OCI-LY7 (cell line): ENCODE data around the gene GBX2. TPM values are rescaled to one million over a fixed set of nuclear protein-coding genes. Genes with fewer than 3 reads are reported as not detected.

Experiments
- BruUV-seq: library from RNA; stranded (reverse); fragments of 400-500 nt; replicated peaks from 2 replicates; lab custom pipeline; 2021; lab: Mats Ljungman, UMichigan
- CTCF ChIA-PET: fragments of 300-600 bp; sonication (Branson Sonifier 250); formaldehyde crosslinking; loops from one replicate; lab custom pipeline; 2022; ENCODE audit warnings: antibody characterized with exemption; ENCODE audit not compliant: unreplicated experiment; lab: Charles Lee
- POLR2A ChIA-PET: fragments of 300-600 bp; sonication (Branson Sonifier 250); formaldehyde crosslinking; loops from one replicate; lab custom pipeline; 2022; ENCODE audit warnings: antibody characterized with exemption; lab: Charles Lee
- DNase-seq: peaks from one replicate; pipeline ENCODE4 v3.0.0-alpha.2; 2015; ENCODE audit warnings: low spot score
- H2AFZ ChIP-seq: fragments of 200-600 bp; sonication (generic), shearing (Covaris generic); 2 replicates; pipeline ENCODE4 v1.6.1; 2014; ENCODE audit warnings: mild to moderate bottlenecking, antibody characterized with exemption, low read length, moderate library complexity
- H3K27ac ChIP-seq: fragments of 200-600 bp; sonication (generic); 2 replicates; pipeline ENCODE4 v1.5.1; 2014; ENCODE audit warnings: mixed run types, low read depth, mild to moderate bottlenecking, moderate library complexity, low read length, inconsistent platforms; ENCODE audit not compliant: poor library complexity, severe bottlenecking
- H3K36me3 ChIP-seq: fragments of 200-600 bp; sonication (generic); 2 replicates; pipeline ENCODE4 v1.6.1; 2014; ENCODE audit warnings: mild to moderate bottlenecking, antibody characterized with exemption, low read length, moderate library complexity, mixed read lengths; ENCODE audit not compliant: insufficient read depth
- H3K4me1 ChIP-seq: fragments of 200-600 bp; sonication (generic); 2 replicates; pipeline ENCODE4 v1.5.1; 2014; ENCODE audit warnings: mild to moderate bottlenecking, low read length; ENCODE audit not compliant: insufficient read depth, poor library complexity, severe bottlenecking
- H3K4me2 ChIP-seq: fragments of 200-600 bp; sonication (generic); 2 replicates; pipeline ENCODE4 v1.6.1; 2014; ENCODE audit warnings: mild to moderate bottlenecking, low read length
- H3K4me3 ChIP-seq: fragments of 200-600 bp; sonication (generic); 2 replicates; pipeline ENCODE4 v1.5.1; 2014; ENCODE audit warnings: mild to moderate bottlenecking, low read depth, low read length; ENCODE audit not compliant: poor library complexity, severe bottlenecking
- H3K79me2 ChIP-seq: fragments of 200-600 bp; sonication (generic); 2 replicates; pipeline ENCODE4 v1.6.1; 2016; ENCODE audit warnings: low read depth, mild to moderate bottlenecking, low read length, moderate library complexity, mixed read lengths; ENCODE audit not compliant: insufficient read depth
- H3K9me2 ChIP-seq: fragments of 200-600 bp; sonication (generic); 2 replicates; pipeline ENCODE4 v1.6.1; 2016; ENCODE audit warnings: mild to moderate bottlenecking, low read length, mixed read lengths; ENCODE audit not compliant: insufficient read depth
- H3K9me3 ChIP-seq: fragments of 200-600 bp; sonication (generic); 2 replicates; pipeline ENCODE4 v1.6.1; 2014; ENCODE audit warnings: mild to moderate bottlenecking, mixed run types, low read length, mixed read lengths
- H4K20me1 ChIP-seq: fragments of 200-600 bp; sonication (generic); 2 replicates; pipeline ENCODE4 v1.6.1; 2014; ENCODE audit warnings: mild to moderate bottlenecking, antibody characterized with exemption, low read length, moderate library complexity, mixed read lengths; ENCODE audit not compliant: insufficient read depth
- CTCF ChIP-seq: fragments of 200-600 bp; sonication (generic); conservative IDR thresholded peaks from 2 replicates; pipeline ENCODE4 v1.5.1; 2014; ENCODE audit warnings: mild to moderate bottlenecking, antibody characterized with exemption, low read length, moderate library complexity, mixed read lengths
- EZH2phosphoT487 ChIP-seq: fragments of 200-600 bp; sonication (generic); IDR thresholded peaks from 2 replicates; pipeline ENCODE4 v1.6.1; 2018; ENCODE audit warnings: low read depth, borderline replicate concordance, mild to moderate bottlenecking, mixed run types, antibody characterized with exemption, low read length, moderate library complexity, mixed read lengths
- intact Hi-C: fragments of 100-400 bp; cut with micrococcal nuclease; formaldehyde crosslinking; loops from one replicate; pipeline ENCODE4 v1.10.0; 2022; ENCODE audit not compliant: unreplicated experiment
- total RNA-seq, 2 experiments: library from RNA; depleted of rRNA in 1 of 2; stranded (reverse); fragments of >200 nt in 1 of 2; shearing (Covaris generic) in 1 of 2; gene quantifications; 2 replicates each; pipeline ENCODE4 v1.2.3, GENCODE V29; 2014 to 2022

Gene GBX2
- total RNA-seq, 2 experiments from 2014 or later = not detected

- Histone ChIP-seq H3K27ac (no peak overlapping the region), H2AFZ (no peak overlapping the region), H3K4me1 (no peaks in the 10 kb centered on the region), H3K79me2 (no peaks in the 10 kb centered on the region), H3K4me3 (no peak overlapping the region), H4K20me1 (no peaks in the 10 kb centered on the region), H3K9me2 (no peaks in the 10 kb centered on the region), H3K4me2 (no peak overlapping the region), H3K9me3 (no peaks in the 10 kb centered on the region), H3K36me3 (no peaks in the 10 kb centered on the region)
- intact Hi-C loops = no loop called here
- CTCF ChIA-PET = no interaction called here
- POLR2A ChIA-PET = no interaction called here
- DNase-seq = no peak
- TF ChIP-seq CTCF (peak; percentile 65), EZH2phosphoT487 (no peak)
- BruUV-seq = no TSS peak
These were observed 10.0 kb upstream of the GBX2 start for GRCh38 chr2:236177967-236178889.

GRCh38 chr2:236177604-236177966 is 9.4 kb upstream of the GBX2 start:
- BruUV-seq = no TSS peak
- no peak overlapping the region for H2AFZ ChIP-seq
- no peak for DNase-seq
- H3K4me3 ChIP-seq = no peak overlapping the region
- TF ChIP-seq CTCF (no peak), EZH2phosphoT487 (no peak)
- intact Hi-C loops = no loop called here
- ChIA-PET POLR2A (no interaction called here), CTCF (no interaction called here)
- no peaks in the 10 kb centered on the region for H3K9me2 ChIP-seq
- H3K4me1 ChIP-seq = no peaks in the 10 kb centered on the region
- no peak overlapping the region for H3K4me2 ChIP-seq
- H4K20me1 ChIP-seq = no peaks in the 10 kb centered on the region
- H3K27ac ChIP-seq = no peak overlapping the region
- no peaks in the 10 kb centered on the region for H3K79me2 ChIP-seq
- no peaks in the 10 kb centered on the region for H3K9me3 ChIP-seq
- no peaks in the 10 kb centered on the region for H3K36me3 ChIP-seq

- no peak for DNase-seq
- Histone ChIP-seq H3K9me2 (no peaks in the 10 kb centered on the region), H4K20me1 (no peaks in the 10 kb centered on the region), H3K79me2 (no peaks in the 10 kb centered on the region), H3K27ac (no peak overlapping the region), H3K9me3 (no peaks in the 10 kb centered on the region), H3K4me3 (no peak overlapping the region), H3K36me3 (no peaks in the 10 kb centered on the region), H2AFZ (no peak overlapping the region), H3K4me1 (no peaks in the 10 kb centered on the region), H3K4me2 (no peak overlapping the region)
- POLR2A ChIA-PET = no interaction called here
- TF ChIP-seq EZH2phosphoT487 = no peak
- TF ChIP-seq CTCF = no peak
- CTCF ChIA-PET = no interaction called here
- no TSS peak for BruUV-seq
- intact Hi-C loops = no loop called here
These were observed 8.8 kb upstream of the GBX2 start for GRCh38 chr2:236176951-236177350.
